Mesendoderm (in vitro differentiated cells): Measurements from ENCODE around the gene MCFD2.

ENCODE experiments used
- DNase-seq: peaks from one replicate; pipeline ENCODE4 v3.0.0; 2013
- H2AK5ac ChIP-seq: 2 replicates; pipeline ENCODE4 v1.6.1; 2013; ENCODE audit warnings: low read length, inconsistent platforms
- H2BK120ac ChIP-seq: 2 replicates; pipeline ENCODE4 v1.6.1; 2013; ENCODE audit warnings: low read depth, mild to moderate bottlenecking, low read length, moderate library complexity, mixed read lengths
- H2BK15ac ChIP-seq: replicated peaks from 2 replicates; pipeline ENCODE4 v1.6.1; 2013; ENCODE audit warnings: low read depth, mild to moderate bottlenecking, moderate library complexity
- H2BK5ac ChIP-seq: 2 replicates; pipeline ENCODE4 v1.6.1; 2013; ENCODE audit warnings: low read length, inconsistent platforms
- H3K18ac ChIP-seq: 2 replicates; pipeline ENCODE4 v1.6.1; 2013; ENCODE audit warnings: mild to moderate bottlenecking, low read length, mixed read lengths
- H3K23ac ChIP-seq: one replicate; pipeline ENCODE4 v1.6.1; 2013; ENCODE audit warnings: low read length
- H3K27ac ChIP-seq: 2 replicates; pipeline ENCODE4 v1.5.1; 2013; ENCODE audit warnings: low read depth, mild to moderate bottlenecking, inconsistent platforms, low read length, moderate library complexity
- H3K27me3 ChIP-seq: 2 replicates; pipeline ENCODE4 v1.6.1; 2013; ENCODE audit warnings: low read length, control low read depth, mild to moderate bottlenecking, inconsistent platforms; ENCODE audit not compliant: insufficient read depth, poor library complexity
- H3K36me3 ChIP-seq: 2 replicates; pipeline ENCODE4 v1.6.1; 2013; ENCODE audit warnings: low read length, inconsistent platforms; ENCODE audit not compliant: control insufficient read depth, insufficient read depth
- H3K4ac ChIP-seq: one replicate; pipeline ENCODE4 v1.6.1; 2013; ENCODE audit warnings: low read depth, mild to moderate bottlenecking, low read length, moderate library complexity
- H3K4me1 ChIP-seq: 2 replicates; pipeline ENCODE4 v1.6.1; 2013; ENCODE audit warnings: low read depth, low read length, inconsistent platforms; ENCODE audit not compliant: control insufficient read depth
- H3K4me2 ChIP-seq: 2 replicates; pipeline ENCODE4 v1.6.1; 2013; ENCODE audit warnings: low read length
- H3K4me3 ChIP-seq: 2 replicates; pipeline ENCODE4 v1.5.1; 2013; ENCODE audit warnings: mild to moderate bottlenecking, low read length
- H3K56ac ChIP-seq: one replicate; pipeline ENCODE4 v1.6.1; 2013; ENCODE audit warnings: low read length
- H3K79me1 ChIP-seq: 2 replicates; pipeline ENCODE4 v1.6.1; 2013; ENCODE audit warnings: low read length, inconsistent platforms
- H3K79me2 ChIP-seq: 2 replicates; pipeline ENCODE4 v1.6.1; 2013; ENCODE audit warnings: mild to moderate bottlenecking, low read length; ENCODE audit not compliant: control insufficient read depth, insufficient read depth
- H3K9ac ChIP-seq: 2 replicates; pipeline ENCODE4 v1.6.1; 2013; ENCODE audit warnings: low read length, inconsistent platforms
- H4K5ac ChIP-seq: one replicate; pipeline ENCODE4 v1.6.1; 2013; ENCODE audit warnings: low read length
- H4K8ac ChIP-seq: one replicate; pipeline ENCODE4 v1.6.1; 2013; ENCODE audit warnings: low read depth, mild to moderate bottlenecking, control low read depth, low read length, moderate library complexity
- WGBS: extraction: QIAGEN DNeasy Blood & Tissue Kit; methylation state at CpG from one replicate; pipeline ENCODE4 v1.1.7; 2013; ENCODE audit warnings: low lambda C conversion rate, missing lambda C conversion rate; ENCODE audit not compliant: insufficient coverage; ENCODE audit errors: extremely low coverage; 5-methylcytosine and 5-hydroxymethylcytosine counted together

Gene MCFD2

DNA sequence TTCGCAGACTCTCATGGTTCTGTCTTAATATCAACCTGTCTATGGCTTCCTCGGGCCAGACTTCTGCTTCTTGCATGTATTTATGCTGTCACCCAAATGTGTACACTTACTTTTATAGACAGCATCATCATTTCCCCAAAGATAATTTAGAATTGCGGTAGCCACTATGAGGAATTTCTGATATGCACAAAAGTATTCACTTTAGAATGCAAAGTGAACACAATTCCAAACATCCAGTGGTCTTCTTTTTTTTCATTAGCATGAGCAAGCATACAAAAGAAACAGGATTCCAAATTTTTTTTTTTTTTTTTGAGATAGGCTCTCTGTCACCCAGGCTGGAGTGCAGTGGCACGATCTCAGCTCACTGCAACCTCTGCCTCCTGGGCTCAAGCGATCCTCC lies 21.0 kb upstream of the MCFD2 start:
- Histone ChIP-seq H3K18ac (no peak overlapping the region), H2AK5ac (no peak overlapping the region), H4K8ac (no peak overlapping the region), H3K23ac (no peak overlapping the region), H3K4me3 (no peak overlapping the region), H3K79me1 (no peaks in the 10 kb centered on the region), H3K36me3 (no peaks in the 10 kb centered on the region), H3K56ac (no peak overlapping the region), H2BK120ac (no peak overlapping the region), H3K27me3 (no peaks in the 10 kb centered on the region), H3K4ac (no peak overlapping the region), H3K4me1 (peaks cover 7% of the 10 kb centered on the region), H3K27ac (no peak overlapping the region), H2BK15ac (no peak overlapping the region), H3K79me2 (no peaks in the 10 kb centered on the region), H3K4me2 (no peak overlapping the region), H4K5ac (no peak overlapping the region), H2BK5ac (no peak overlapping the region), H3K9ac (no peak overlapping the region)
- no peak for DNase-seq
- WGBS, result no CpG with 5 or more reads among the region's 5 CpGs

DNA sequence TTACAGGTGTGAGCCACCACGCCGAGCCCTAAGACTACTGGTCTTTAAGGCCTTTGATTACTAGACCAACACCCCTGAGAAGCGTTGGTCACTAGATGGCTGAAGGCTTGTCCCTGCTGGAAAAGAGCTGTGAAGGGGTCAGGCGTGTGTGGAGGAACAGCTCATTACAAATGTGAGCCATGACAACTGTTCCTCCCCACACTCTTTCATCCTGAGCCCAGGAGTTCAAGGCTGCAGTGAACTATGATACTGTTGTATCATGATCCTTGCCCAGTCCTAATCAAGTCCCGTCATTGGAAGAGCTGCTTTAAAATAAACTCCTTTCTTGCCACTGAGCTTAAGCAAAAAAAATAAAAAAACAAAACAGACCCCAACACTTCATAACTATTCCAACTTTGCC lies 19.5 kb upstream of the MCFD2 start:
- H3K79me1 ChIP-seq, result no peaks in the 10 kb centered on the region
- H3K23ac ChIP-seq, result no peak overlapping the region
- no peaks in the 10 kb centered on the region for H3K36me3 ChIP-seq
- H2BK5ac ChIP-seq, result no peak overlapping the region
- no peak overlapping the region for H2BK15ac ChIP-seq
- H3K4ac ChIP-seq, result no peak overlapping the region
- H3K9ac ChIP-seq, result no peak overlapping the region
- H4K8ac ChIP-seq, result no peak overlapping the region
- no peak overlapping the region for H3K4me2 ChIP-seq
- H2AK5ac ChIP-seq, result no peak overlapping the region
- no peak for DNase-seq
- no peaks in the 10 kb centered on the region for H3K27me3 ChIP-seq
- H4K5ac ChIP-seq, result no peak overlapping the region
- no peak overlapping the region for H3K56ac ChIP-seq
- WGBS, result no CpG with 5 or more reads among the region's 5 CpGs
- peaks cover 7% of the 10 kb centered on the region for H3K4me1 ChIP-seq
- no peak overlapping the region for H3K27ac ChIP-seq
- H3K79me2 ChIP-seq, result no peaks in the 10 kb centered on the region
- no peak overlapping the region for H3K4me3 ChIP-seq
- H2BK120ac ChIP-seq, result no peak overlapping the region
- no peak overlapping the region for H3K18ac ChIP-seq

DNA sequence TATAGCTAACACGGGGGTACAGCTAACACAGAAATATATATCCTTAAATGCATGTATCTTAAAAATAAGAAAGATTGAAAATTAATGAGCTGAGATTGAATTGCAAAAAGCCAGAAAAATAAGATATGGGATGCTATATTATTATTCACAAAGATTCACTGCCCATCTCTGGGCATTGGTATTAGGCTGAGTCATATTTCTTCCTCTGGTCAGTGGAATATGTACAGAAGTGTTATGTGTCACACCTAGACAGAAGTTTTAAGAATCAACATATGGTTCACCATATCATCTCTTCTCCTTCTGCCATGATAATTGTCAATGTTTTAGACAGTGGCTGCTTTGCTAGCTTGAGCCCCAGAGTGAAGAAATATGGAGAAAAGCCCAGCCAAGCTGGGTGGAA lies 14.0 kb upstream of the MCFD2 start:
- H2AK5ac ChIP-seq, result no peak overlapping the region
- DNase-seq, result no peak
- H3K9ac ChIP-seq, result no peak overlapping the region
- H3K4me3 ChIP-seq, result no peak overlapping the region
- H2BK5ac ChIP-seq, result no peak overlapping the region
- no peak overlapping the region for H3K27ac ChIP-seq
- no peaks in the 10 kb centered on the region for H3K79me2 ChIP-seq
- H3K4ac ChIP-seq, result no peak overlapping the region
- no peak overlapping the region for H3K23ac ChIP-seq
- H3K4me1 ChIP-seq, result no peaks in the 10 kb centered on the region
- no peaks in the 10 kb centered on the region for H3K27me3 ChIP-seq
- H3K4me2 ChIP-seq, result no peak overlapping the region
- no peaks in the 10 kb centered on the region for H3K36me3 ChIP-seq
- H2BK15ac ChIP-seq, result no peak overlapping the region
- WGBS, result no CpG with 5 or more reads among the region's 1 CpG
- no peak overlapping the region for H3K56ac ChIP-seq
- H4K5ac ChIP-seq, result no peak overlapping the region
- no peak overlapping the region for H2BK120ac ChIP-seq
- H3K18ac ChIP-seq, result no peak overlapping the region
- no peaks in the 10 kb centered on the region for H3K79me1 ChIP-seq
- H4K8ac ChIP-seq, result no peak overlapping the region

DNA sequence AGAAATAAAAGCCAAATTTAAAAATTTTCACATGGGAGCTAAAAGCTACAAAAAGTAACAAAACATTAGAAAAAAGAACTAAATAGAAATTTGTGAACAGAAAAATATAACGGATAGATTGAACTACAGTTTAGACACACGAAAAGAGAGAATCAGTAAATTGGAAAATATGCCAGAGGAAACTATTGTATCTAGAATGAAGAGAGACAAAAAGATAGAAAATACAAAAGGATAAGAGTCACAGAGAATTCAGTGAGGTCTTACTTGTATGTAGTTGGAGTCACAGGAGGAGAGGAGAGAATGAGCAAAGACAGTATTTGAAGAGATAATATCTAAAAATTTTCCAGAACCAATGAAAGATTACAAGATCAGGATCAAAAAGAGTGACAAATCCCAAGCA lies 11.3 kb upstream of the MCFD2 start:
- WGBS, result no CpG with 5 or more reads among the region's 2 CpGs

DNA sequence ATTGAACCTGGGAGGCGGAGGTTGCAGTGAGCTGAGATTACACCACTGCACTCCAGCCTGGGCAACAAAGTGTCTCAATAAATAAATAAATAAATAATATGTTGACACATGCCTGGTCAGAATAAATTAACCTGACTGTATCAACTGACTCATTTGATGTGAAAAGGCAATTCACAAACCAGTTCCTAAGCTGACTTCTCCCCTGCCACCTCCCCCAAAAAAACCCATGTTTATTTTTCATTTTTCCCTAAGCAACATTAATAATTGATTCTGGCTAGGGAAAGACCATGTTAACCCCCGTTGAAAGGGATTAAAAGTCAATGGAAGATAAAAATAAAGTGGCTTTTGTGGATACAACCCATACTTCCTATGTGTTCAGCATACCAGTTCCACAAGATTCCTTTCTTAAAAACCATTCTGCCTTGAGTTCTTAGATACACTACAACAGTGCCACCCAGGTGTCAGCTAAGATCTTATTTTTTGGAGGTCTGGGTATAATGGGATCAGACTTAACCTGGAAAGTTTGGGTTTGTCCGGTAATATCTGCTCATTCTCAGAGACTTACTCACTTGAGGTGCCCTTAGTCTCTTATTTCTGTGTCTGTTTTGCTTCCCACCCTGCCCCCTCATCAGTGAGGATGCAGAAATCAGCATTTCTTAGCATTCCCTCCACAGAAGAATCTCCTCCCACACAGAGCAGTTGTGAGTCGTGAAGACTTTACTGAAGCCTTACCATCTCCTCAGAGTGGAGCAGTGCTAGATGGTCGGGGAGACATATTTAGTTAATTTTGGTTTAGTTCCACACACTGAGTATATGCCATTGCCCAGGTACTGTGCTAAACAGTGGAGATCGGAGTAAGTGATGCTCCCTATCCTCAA lies 10.1 kb upstream of the MCFD2 start:
- no peak overlapping the region for H3K4me2 ChIP-seq
- no peak overlapping the region for H2BK120ac ChIP-seq
- no peak overlapping the region for H2BK15ac ChIP-seq
- no peak overlapping the region for H3K23ac ChIP-seq
- no peak overlapping the region for H3K4me3 ChIP-seq
- no peak overlapping the region for H4K5ac ChIP-seq
- H3K79me1 ChIP-seq, result no peaks in the 10 kb centered on the region
- WGBS, result no CpG with 5 or more reads among the region's 6 CpGs
- no peak overlapping the region for H3K18ac ChIP-seq
- no peaks in the 10 kb centered on the region for H3K27me3 ChIP-seq
- H3K79me2 ChIP-seq, result no peaks in the 10 kb centered on the region
- peak; percentile 31 for DNase-seq
- H3K36me3 ChIP-seq, result no peaks in the 10 kb centered on the region
- no peak overlapping the region for H4K8ac ChIP-seq
- no peak overlapping the region for H2BK5ac ChIP-seq
- no peaks in the 10 kb centered on the region for H3K4me1 ChIP-seq
- H3K27ac ChIP-seq, result no peak overlapping the region
- H3K4ac ChIP-seq, result peak overlapping the region; percentile 27
- H3K9ac ChIP-seq, result no peak overlapping the region
- H2AK5ac ChIP-seq, result no peak overlapping the region
- H3K56ac ChIP-seq, result no peak overlapping the region

More for the DNA sequence above, 11.3 kb upstream of the MCFD2 start:
- Histone ChIP-seq H3K27ac (no peak overlapping the region), H3K23ac (no peak overlapping the region), H2AK5ac (no peak overlapping the region), H2BK120ac (no peak overlapping the region), H3K4me1 (no peaks in the 10 kb centered on the region), H3K27me3 (no peaks in the 10 kb centered on the region), H3K4me3 (no peak overlapping the region), H3K79me2 (no peaks in the 10 kb centered on the region), H3K9ac (no peak overlapping the region), H3K56ac (no peak overlapping the region), H3K4ac (no peak overlapping the region), H3K18ac (no peak overlapping the region), H3K4me2 (no peak overlapping the region), H2BK5ac (no peak overlapping the region), H4K5ac (no peak overlapping the region), H3K79me1 (no peaks in the 10 kb centered on the region), H2BK15ac (no peak overlapping the region), H4K8ac (no peak overlapping the region), H3K36me3 (no peaks in the 10 kb centered on the region)
- no peak for DNase-seq

DNA sequence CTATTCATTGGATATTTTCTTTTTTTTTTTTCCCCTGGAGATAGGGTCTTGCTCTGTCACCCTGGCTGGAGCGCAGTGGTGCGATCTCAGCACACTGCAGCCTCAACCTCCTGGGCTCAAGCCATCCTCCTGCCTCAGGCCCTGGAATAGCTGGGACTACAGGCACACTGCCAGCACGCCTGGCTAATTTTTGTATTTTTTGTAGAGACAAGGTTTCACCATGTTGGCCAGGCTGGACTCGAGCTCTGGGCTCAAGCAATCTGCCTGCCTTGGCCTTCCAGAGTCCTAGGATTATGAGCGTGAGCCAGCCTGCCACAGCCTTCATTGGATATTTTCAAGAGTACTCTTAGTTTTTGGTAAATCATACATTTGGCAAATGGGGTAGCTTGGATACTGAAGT lies 9.0 kb upstream of the MCFD2 start:
- Histone ChIP-seq H3K56ac (no peak overlapping the region), H2BK15ac (no peak overlapping the region), H2AK5ac (no peak overlapping the region), H3K9ac (no peak overlapping the region), H3K18ac (no peak overlapping the region), H3K23ac (no peak overlapping the region), H4K8ac (peak overlapping the region; percentile 56), H3K79me1 (no peaks in the 10 kb centered on the region), H3K4me2 (no peak overlapping the region), H3K4me3 (no peak overlapping the region), H4K5ac (no peak overlapping the region), H3K79me2 (no peaks in the 10 kb centered on the region), H2BK5ac (no peak overlapping the region), H3K4ac (no peak overlapping the region), H3K27me3 (no peaks in the 10 kb centered on the region), H3K36me3 (no peaks in the 10 kb centered on the region), H3K4me1 (no peaks in the 10 kb centered on the region), H3K27ac (no peak overlapping the region), H2BK120ac (no peak overlapping the region)
- WGBS, result no CpG with 5 or more reads among the region's 5 CpGs
- DNase-seq, result no peak
